GM19099 (cell line): ENCODE data around the gene PTPN7.

Source experiments
- POLR2A ChIP-seq: IDR thresholded peaks from 3 replicates; pipeline ENCODE4 v1.6.1; 2011; ENCODE audit warnings: low read depth; ENCODE audit not compliant: insufficient read length; ENCODE audit errors: extremely low read depth

PTPN7 gene

DNA sequence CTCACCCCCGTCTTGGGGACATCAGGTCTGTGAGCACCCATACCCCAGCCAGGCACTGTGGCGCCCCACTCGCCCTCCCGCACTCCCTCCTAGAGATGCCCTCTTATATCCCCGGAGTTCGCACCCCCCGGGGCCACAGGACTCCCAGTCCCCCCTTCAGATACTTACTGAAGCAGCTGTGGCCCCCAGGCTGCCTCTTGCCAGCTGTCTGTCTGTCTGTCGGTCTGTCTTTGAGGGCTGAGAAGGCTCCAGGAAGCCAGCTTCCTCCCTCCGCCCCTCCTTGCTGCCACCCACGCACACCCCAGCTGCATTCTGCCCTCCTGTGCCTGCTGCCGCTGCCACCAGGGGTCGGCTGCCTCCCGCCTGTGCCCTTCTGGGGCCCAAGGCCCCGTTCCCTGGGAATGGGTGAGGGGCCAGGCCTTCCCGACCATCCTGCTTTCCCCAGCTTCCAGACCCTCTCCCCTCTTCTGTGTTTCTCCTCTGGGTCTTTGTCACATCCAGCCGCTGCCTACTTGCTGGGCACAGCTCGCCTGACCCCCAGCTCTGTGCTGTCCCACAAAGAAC lies at the start of gene PTPN7:
PTPN7 (minus strand) TSS at position 226 of the 564 bp plus-strand sequence. CDS start 1,200 bp downstream, outside the sequence.
- TF ChIP-seq POLR2A: peak; percentile 62

GRCh38 chr1:202208351-202208857 lies 48.0 kb upstream of the PTPN7 start:
- no peak for TF ChIP-seq POLR2A

GRCh38 chr1:202207292-202207691 lies 46.9 kb upstream of the PTPN7 start:
- no peak for TF ChIP-seq POLR2A

GRCh38 chr1:202205523-202206190 lies 45.3 kb upstream of the PTPN7 start:
- TF ChIP-seq POLR2A: no peak

DNA sequence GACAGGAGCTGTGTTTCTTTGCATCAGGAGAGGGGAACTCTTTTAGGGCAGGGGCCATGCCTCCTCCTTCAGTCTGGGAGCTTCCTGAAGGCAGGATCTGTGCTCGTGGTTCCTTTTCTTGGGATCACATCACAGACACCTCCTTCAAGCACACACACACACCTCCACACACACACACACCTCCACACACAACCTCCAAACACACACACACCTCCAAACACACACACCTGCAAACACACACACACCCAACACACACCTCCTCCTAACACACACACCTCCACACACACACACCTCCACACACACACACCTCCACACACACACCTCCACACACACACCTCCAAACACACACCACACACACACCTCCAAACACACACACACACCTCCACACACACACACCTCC lies 43.7 kb upstream of the PTPN7 start:
- no peak for TF ChIP-seq POLR2A

GRCh38 chr1:202203238-202204039 lies 43.0 kb upstream of the PTPN7 start:
- TF ChIP-seq POLR2A: no peak

DNA sequence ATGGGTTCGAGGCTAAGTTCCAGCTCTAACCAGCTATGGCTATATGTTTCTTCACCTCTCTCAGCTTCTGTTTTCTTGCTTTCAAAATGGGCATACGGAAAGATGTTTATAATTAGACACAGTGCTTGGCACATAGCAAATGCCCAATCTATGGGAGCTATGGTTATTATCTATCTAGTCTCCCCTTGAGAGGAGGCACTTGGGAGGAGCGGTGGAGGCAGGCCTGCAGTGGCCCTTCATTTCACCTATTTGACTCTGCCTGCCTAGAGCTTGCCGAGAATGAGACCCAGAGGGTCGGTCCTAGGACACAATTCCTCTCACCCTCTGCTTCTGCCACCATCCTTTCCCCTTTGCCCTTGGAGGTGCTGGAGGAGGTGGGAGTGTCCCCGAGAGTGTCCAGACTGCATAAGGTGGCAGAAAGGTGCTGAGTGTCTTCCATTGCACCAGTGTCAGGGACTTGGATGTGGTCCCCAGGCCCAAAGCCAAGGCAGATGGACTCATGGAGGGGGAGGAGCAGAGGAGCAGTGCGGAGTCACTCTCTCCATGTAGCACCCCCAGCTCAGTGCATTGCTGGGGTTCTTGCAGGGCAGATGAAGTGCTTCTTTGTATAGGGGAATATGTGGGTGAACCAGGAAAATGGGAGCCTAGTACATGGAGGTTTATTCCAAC lies 42.2 kb upstream of the PTPN7 start:
- TF ChIP-seq POLR2A: no peak

- no peak for TF ChIP-seq POLR2A
Measured at GRCh38 chr1:202201971-202202370, 41.6 kb upstream of the PTPN7 start.

GRCh38 chr1:202201266-202201665 lies 40.9 kb upstream of the PTPN7 start:
- TF ChIP-seq POLR2A: no peak

DNA sequence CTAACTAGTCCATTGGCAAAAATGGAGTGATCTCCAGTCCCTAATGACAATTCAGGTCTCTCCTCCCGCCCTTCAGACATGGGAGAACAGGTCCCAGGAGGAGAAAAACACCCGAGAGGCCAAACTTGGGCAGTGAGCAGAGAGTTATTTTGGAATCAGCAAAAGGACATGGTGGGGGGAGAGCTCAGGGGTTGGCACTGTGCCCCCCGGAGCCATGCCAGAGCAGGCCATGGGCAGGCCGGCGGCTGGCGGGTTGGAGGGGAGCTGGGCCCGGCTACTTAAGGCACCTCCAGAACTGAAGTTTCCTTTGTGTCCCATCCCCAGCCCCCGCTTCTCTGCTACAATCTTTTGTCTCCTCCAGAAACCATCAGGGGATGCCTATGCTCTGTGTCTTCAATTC lies 40.3 kb upstream of the PTPN7 start:
- TF ChIP-seq POLR2A: no peak

- TF ChIP-seq POLR2A: no peak
Measured at GRCh38 chr1:202200112-202200548, 39.7 kb upstream of the PTPN7 start.

DNA sequence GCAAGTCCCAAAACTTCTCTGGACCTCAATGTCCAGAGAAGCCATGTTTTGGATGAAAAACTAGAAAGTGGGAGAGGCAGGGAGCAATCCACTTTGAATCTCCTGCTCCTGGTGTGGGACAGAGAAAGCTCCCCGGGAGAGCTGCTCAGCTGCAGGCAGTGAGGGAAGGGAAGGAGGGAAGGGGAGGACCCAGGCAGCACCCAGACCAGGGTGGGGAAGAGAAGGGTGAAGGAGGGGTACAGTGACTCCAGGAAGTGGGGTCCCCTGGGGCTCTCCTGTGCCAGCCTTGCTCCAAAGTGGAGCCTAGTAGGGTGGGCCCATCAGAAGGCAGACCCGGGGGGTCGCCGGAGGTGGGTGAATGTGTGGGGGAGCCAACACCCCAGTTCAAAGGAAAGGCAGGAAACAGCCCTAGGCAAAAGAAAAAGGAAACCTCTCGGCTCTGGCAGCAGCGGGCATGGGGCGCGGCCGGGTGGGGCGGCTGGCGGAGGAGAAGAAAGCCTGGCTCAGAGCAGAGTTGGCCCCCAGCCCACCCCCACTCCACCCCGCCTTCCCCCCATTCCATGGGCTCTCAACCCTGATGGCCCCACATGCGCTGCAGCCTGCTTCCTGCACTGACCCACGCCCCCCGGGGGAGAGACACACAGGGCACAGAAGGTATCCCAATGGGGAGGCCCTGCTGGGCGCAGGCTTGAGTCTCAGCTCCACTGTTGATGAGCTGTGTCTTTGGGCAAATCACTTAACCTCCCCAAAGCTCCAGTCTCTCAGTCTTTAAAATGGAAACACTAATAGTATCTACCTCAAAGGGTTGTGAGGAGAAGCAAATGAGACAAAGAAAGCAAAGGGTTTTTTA lies 38.9 kb upstream of the PTPN7 start:
- TF ChIP-seq POLR2A: no peak

GRCh38 chr1:202198366-202198724 lies 37.9 kb upstream of the PTPN7 start:
- no peak for TF ChIP-seq POLR2A

GRCh38 chr1:202197653-202198365 lies 37.4 kb upstream of the PTPN7 start:
- TF ChIP-seq POLR2A: no peak
